Stimulated activated CD8-positive, alpha-beta memory T cell treated with anti-CD3 and anti-CD28 coated beads, Interleukin-4, amount 100 ng/mL, for 48 hours (primary cell): Measurements from ENCODE around the gene ADORA1.

Experiments used
- DNase-seq: peaks from one replicate; pipeline ENCODE4 v3.0.0-alpha.2; 2020

The ADORA1 gene

GRCh38 chr1:203095061-203095690 is 32.4 kb upstream of the ADORA1 start:
- no peak for DNase-seq

- DNase-seq, result no peak
Observed at GRCh38 chr1:203096566-203096965, 31.0 kb upstream of the ADORA1 start.

GRCh38 chr1:203097001-203097400 is 30.5 kb upstream of the ADORA1 start:
- DNase-seq, result no peak

- DNase-seq, result no peak
Observed at GRCh38 chr1:203098445-203098844, 29.1 kb upstream of the ADORA1 start.

GRCh38 chr1:203098914-203099520 is 28.5 kb upstream of the ADORA1 start:
- no peak for DNase-seq

- no peak for DNase-seq
Observed at GRCh38 chr1:203099805-203100515, 27.6 kb upstream of the ADORA1 start.

GRCh38 chr1:203100516-203100869 is 27.0 kb upstream of the ADORA1 start:
- DNase-seq, result no peak

- DNase-seq, result no peak
Observed at GRCh38 chr1:203101813-203102634, 25.5 kb upstream of the ADORA1 start.

- DNase-seq, result no peak
Observed at GRCh38 chr1:203103216-203103615, 24.3 kb upstream of the ADORA1 start.

- no peak for DNase-seq
Observed at GRCh38 chr1:203103829-203104495, 23.6 kb upstream of the ADORA1 start.

- DNase-seq, result no peak
Observed at GRCh38 chr1:203104789-203105390, 22.6 kb upstream of the ADORA1 start.

GRCh38 chr1:203112475-203112874 is 15.1 kb upstream of the ADORA1 start:
- no peak for DNase-seq

- no peak for DNase-seq
Observed at GRCh38 chr1:203113308-203113707, 14.2 kb upstream of the ADORA1 start.

GRCh38 chr1:203114202-203114601 is 13.3 kb upstream of the ADORA1 start:
- no peak for DNase-seq

GRCh38 chr1:203116091-203116820 is 11.3 kb upstream of the ADORA1 start:
- no peak for DNase-seq

GRCh38 chr1:203117611-203118575 is 9.6 kb upstream of the ADORA1 start:
- DNase-seq, result peak; percentile 73

- DNase-seq, result no peak
Observed at GRCh38 chr1:203120325-203121153, 7.0 kb upstream of the ADORA1 start.

GRCh38 chr1:203121186-203122015 is 6.1 kb upstream of the ADORA1 start:
- no peak for DNase-seq

GRCh38 chr1:203122159-203122558 is 5.4 kb upstream of the ADORA1 start:
- no peak for DNase-seq
